Activated CD4-positive, alpha-beta memory T cell treated with anti-CD3 and anti-CD28 coated beads for 36 hours (primary cell): ENCODE measurements around the gene GUCY1A2. TPM values are rescaled to one million over a fixed set of nuclear protein-coding genes. Genes with fewer than 3 reads are reported as not detected.

ENCODE experiments used
- CTCF ChIA-PET: fragments of 350-600 bp; sonication (Branson Sonifier 250); formaldehyde crosslinking; loops from one replicate; lab custom pipeline; 2021; ENCODE audit warnings: antibody characterized with exemption, inconsistent platforms; lab: Charles Lee
- POLR2A ChIA-PET: fragments of 350-600 bp; sonication (Branson Sonifier 250); formaldehyde crosslinking; loops from one replicate; lab custom pipeline; 2021; ENCODE audit warnings: antibody characterized with exemption; lab: Charles Lee
- DNase-seq: peaks from one replicate; pipeline ENCODE4 v3.0.0-alpha.2; 2020
- H3K27ac Mint-ChIP-seq: one replicate; pipeline ENCODE4 v1.8.0; 2021; ENCODE audit warnings: mixed read lengths
- H3K27me3 Mint-ChIP-seq: one replicate; pipeline ENCODE4 v1.8.0; 2021; ENCODE audit warnings: mixed read lengths
- H3K36me3 Mint-ChIP-seq: one replicate; pipeline ENCODE4 v1.8.0; 2021; ENCODE audit warnings: mixed read lengths
- H3K4me1 Mint-ChIP-seq: one replicate; pipeline ENCODE4 v1.8.0; 2021; ENCODE audit warnings: low read depth, mixed read lengths
- H3K4me3 Mint-ChIP-seq: one replicate; pipeline ENCODE4 v1.8.0; 2021; ENCODE audit warnings: mild to moderate bottlenecking, mixed read lengths
- H3K9me3 Mint-ChIP-seq: one replicate; pipeline ENCODE4 v1.8.0; 2021; ENCODE audit warnings: mixed read lengths
- intact Hi-C: fragments of 100-400 bp; cut with micrococcal nuclease; formaldehyde crosslinking; loops from one replicate; pipeline ENCODE4 v1.15.1; 2023
- total RNA-seq, 2 experiments: library from RNA; stranded (reverse); gene quantifications; one replicate each; pipeline ENCODE4 v1.2.3, GENCODE V29; 2021

Gene GUCY1A2
- total RNA-seq, 2 experiments from 2014 or later: not detected

DNA sequence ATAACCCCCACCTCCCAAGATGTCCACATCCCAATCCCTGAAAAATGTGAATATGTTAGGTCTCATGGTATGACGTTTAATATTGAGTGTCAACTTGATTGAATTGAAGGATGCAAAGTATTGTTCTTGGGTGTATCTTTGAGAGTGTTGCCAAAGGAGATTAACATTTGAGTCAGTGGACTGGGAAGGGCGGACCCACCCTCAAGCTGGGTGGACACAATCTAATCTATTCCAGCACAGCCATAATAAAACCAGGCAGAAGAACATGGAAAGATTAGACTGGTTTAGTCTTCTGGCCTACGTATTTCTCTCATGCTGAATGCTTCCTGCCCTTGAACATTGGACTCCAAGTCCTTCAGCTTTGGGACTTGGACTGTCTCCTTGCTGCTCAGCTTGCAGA is 315.5 kb downstream of the GUCY1A2 start:
- POLR2A ChIA-PET: no interaction called here
- DNase-seq: no peak
- intact Hi-C loops: no loop called here
- Mint-ChIP-seq H3K27ac (no peak overlapping the region), H3K27me3 (no peaks in the 10 kb centered on the region), H3K4me1 (no peaks in the 10 kb centered on the region), H3K9me3 (peaks cover 2% of the 10 kb centered on the region), H3K36me3 (no peaks in the 10 kb centered on the region), H3K4me3 (no peak overlapping the region)
- CTCF ChIA-PET: no interaction called here

DNA sequence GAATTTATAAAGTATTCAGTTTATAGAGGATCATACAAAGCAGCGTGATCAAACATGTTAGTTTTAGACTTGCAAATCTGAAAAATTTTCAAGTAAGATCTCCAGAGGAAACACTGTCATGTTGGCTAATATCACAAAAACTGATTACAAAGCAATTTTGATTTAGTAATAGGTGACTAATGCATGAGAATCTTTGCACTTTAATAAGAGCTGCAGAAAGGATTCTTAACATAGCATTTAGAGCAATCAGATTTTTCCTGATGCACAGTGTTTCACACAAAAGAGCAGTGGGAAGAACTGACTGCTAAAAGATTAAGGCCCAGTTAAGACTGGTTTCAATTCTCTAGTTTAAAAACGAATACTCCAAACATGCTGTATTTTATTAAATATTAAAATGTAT is 321.2 kb downstream of the GUCY1A2 start:
- intact Hi-C loops: no loop called here
- CTCF ChIA-PET: no interaction called here
- no peaks in the 10 kb centered on the region for H3K36me3 Mint-ChIP-seq
- no peaks in the 10 kb centered on the region for H3K4me1 Mint-ChIP-seq
- H3K4me3 Mint-ChIP-seq: no peak overlapping the region
- no peak for DNase-seq
- H3K9me3 Mint-ChIP-seq: peaks cover 3% of the 10 kb centered on the region
- H3K27ac Mint-ChIP-seq: no peak overlapping the region
- H3K27me3 Mint-ChIP-seq: no peaks in the 10 kb centered on the region
- POLR2A ChIA-PET: no interaction called here

DNA sequence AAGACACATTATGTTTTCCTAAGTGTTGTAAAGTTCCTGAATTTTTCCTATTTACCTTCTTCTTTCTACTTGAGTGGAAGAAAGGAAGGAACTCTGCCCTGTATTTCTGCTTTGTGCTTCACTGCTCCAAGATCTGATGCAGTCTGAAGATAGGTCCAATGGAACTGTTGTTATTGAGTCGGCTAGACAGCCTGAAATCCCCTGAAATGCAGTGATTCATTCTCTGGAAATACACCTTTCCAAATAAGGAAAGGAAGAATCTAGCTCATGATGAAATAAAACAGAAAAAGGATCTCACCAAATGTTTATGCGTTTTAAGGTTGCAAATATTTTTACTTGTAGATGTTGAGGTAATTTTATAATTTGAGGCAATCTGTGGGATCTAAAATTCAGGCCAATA is 322.8 kb downstream of the GUCY1A2 start:
- Mint-ChIP-seq H3K4me3 (no peak overlapping the region), H3K27me3 (no peaks in the 10 kb centered on the region), H3K4me1 (no peaks in the 10 kb centered on the region), H3K9me3 (peaks cover 6% of the 10 kb centered on the region), H3K27ac (no peak overlapping the region), H3K36me3 (no peaks in the 10 kb centered on the region)
- intact Hi-C loops: no loop called here
- ChIA-PET CTCF (no interaction called here), POLR2A (no interaction called here)
- no peak for DNase-seq

DNA sequence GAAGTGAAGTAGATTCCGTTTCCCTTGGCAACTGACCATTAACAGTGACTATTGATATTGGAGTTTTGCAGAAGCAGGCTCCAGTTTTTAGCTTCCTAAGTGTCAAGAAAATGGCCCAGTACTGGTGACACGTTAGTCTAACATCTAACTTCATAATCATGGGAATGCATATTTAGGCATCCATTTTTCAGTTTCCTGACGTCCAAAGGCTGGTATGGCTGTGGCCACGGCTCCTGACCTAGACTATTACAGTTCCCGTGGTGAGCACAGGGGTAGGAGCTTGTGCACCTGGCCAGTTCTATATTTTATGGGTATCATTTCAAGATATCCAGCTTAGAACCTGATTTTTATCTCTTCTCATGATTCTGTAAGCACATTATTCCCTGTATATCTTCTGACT is 323.8 kb downstream of the GUCY1A2 start:
- Mint-ChIP-seq H3K27me3 (no peaks in the 10 kb centered on the region), H3K9me3 (peaks cover 12% of the 10 kb centered on the region), H3K36me3 (no peaks in the 10 kb centered on the region), H3K27ac (no peak overlapping the region), H3K4me1 (no peaks in the 10 kb centered on the region), H3K4me3 (no peak overlapping the region)
- intact Hi-C loops: no loop called here
- ChIA-PET CTCF (interaction anchor here (0.7 kb wide), 1 partner anchor 15 kb away, joined by 3 read pairs; no protein-coding TSS in a partner anchor), POLR2A (no interaction called here)
- DNase-seq: no peak

DNA sequence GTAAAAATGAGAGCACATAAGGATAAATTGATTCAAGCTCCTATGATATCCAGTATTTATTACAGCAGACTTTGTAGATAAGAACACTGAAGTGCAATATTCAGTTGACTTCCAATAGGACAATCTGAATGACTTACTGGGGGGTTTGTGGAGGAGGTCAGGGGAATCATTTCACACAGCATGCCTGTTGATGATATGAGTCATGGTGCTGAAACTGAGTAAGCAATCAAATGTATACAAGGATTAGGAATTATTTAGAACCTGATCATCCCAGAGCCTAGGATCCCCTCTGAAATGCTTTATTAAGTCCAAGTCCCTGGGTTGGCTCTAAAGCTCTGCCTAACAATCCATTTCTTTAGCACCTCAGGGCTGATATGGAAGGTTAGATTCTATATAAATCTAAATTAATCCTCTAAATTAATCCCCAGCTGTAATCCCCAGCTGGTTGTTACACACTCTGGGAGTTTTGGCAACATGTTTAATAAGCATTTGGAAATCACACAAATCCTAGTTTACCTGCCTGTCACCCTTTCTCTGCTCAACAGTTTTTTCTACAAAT is 326.4 kb downstream of the GUCY1A2 start:
- H3K27ac Mint-ChIP-seq: no peak overlapping the region
- ChIA-PET CTCF (no interaction called here), POLR2A (no interaction called here)
- H3K27me3 Mint-ChIP-seq: no peaks in the 10 kb centered on the region
- no peaks in the 10 kb centered on the region for H3K36me3 Mint-ChIP-seq
- H3K4me3 Mint-ChIP-seq: no peak overlapping the region
- intact Hi-C loops: no loop called here
- DNase-seq: no peak
- peaks cover 16% of the 10 kb centered on the region for H3K9me3 Mint-ChIP-seq
- no peaks in the 10 kb centered on the region for H3K4me1 Mint-ChIP-seq

DNA sequence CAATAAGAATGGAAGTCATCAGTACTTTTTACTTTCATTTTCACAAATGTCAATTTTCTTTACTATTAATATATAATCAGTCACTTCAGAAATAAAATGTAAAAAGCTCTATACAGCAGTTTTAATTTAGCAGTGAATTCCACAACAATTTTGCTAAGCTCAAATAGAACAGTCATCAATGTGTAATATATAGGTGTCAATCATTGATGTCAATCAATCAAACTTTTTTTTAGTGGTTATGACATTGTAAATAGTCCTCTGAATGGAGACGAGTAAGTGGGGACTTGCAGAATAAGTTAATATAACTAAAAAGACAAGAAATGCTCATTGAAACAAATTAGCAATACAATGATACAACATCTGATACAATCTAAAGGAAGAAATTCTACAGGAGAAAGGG is 327.4 kb downstream of the GUCY1A2 start:
- Mint-ChIP-seq H3K4me1 (no peaks in the 10 kb centered on the region), H3K27me3 (no peaks in the 10 kb centered on the region), H3K9me3 (peaks cover 16% of the 10 kb centered on the region), H3K4me3 (no peak overlapping the region), H3K27ac (no peak overlapping the region), H3K36me3 (no peaks in the 10 kb centered on the region)
- CTCF ChIA-PET: no interaction called here
- POLR2A ChIA-PET: no interaction called here
- intact Hi-C loops: no loop called here
- no peak for DNase-seq

DNA sequence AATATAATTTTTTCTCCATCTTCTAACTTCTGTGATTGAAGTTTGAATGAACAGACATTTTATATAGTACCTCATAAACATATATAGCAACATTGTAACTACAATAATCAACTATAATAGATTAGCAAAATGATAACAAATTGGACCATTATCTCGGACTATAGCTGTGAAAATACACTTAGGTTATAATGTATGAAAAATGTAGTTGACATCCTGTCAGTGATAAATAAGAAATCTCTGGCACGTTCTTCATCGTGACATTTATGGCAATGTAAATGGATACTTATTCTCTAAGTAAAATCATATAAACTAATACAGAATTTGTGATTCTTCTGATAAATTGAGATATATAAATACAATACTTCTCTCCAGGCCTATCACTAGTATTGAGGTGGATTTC is 333.3 kb downstream of the GUCY1A2 start:
- no peaks in the 10 kb centered on the region for H3K36me3 Mint-ChIP-seq
- intact Hi-C loops: no loop called here
- H3K27ac Mint-ChIP-seq: no peak overlapping the region
- no peaks in the 10 kb centered on the region for H3K27me3 Mint-ChIP-seq
- no peaks in the 10 kb centered on the region for H3K4me1 Mint-ChIP-seq
- POLR2A ChIA-PET: no interaction called here
- CTCF ChIA-PET: no interaction called here
- DNase-seq: no peak
- H3K9me3 Mint-ChIP-seq: peaks cover 9% of the 10 kb centered on the region
- H3K4me3 Mint-ChIP-seq: no peak overlapping the region

DNA sequence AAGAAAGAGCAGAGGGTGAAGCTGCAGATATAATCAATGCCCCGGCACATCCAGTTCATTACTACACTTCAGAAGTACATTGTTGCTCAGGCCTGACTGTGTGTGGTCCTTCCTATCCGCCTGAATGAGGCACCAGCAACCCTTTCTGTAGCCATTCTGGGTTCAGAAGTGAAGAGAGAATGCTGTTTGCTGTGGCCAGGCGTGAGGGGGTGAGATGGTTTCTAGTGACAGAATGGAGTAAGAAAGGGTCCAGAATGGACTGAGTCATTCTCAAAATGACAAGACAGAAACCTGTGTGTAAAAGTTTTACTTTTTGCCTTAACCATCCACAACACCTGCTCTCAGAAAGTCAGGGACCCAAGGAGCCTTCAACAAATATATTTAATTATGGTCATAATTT is 334.8 kb downstream of the GUCY1A2 start:
- Mint-ChIP-seq H3K36me3 (no peaks in the 10 kb centered on the region), H3K9me3 (peaks cover 4% of the 10 kb centered on the region), H3K27ac (no peak overlapping the region), H3K27me3 (no peaks in the 10 kb centered on the region), H3K4me3 (no peak overlapping the region), H3K4me1 (no peaks in the 10 kb centered on the region)
- ChIA-PET CTCF (no interaction called here), POLR2A (no interaction called here)
- no peak for DNase-seq
- intact Hi-C loops: no loop called here

DNA sequence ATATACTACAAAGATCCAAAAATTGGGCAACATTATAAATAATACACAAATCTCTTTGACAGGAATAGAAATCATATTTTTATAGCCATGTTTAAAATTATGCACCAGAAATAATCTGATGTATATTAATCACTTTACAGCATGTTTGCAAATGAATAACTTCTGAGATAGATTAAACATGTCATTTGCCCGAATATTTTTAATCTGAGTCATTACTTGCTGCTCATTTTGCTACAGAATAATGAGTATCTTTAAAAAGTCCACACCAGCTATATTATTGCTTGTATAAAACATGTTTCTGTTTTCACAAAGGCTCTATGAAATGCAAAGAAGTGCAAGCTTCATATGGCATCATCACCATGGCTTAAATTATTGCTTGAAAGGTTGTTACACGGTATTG is 336.8 kb downstream of the GUCY1A2 start:
- no peak for DNase-seq
- H3K4me3 Mint-ChIP-seq: no peak overlapping the region
- no peaks in the 10 kb centered on the region for H3K27me3 Mint-ChIP-seq
- ChIA-PET CTCF (no interaction called here), POLR2A (no interaction called here)
- no peaks in the 10 kb centered on the region for H3K9me3 Mint-ChIP-seq
- H3K36me3 Mint-ChIP-seq: no peaks in the 10 kb centered on the region
- no peaks in the 10 kb centered on the region for H3K4me1 Mint-ChIP-seq
- intact Hi-C loops: no loop called here
- no peak overlapping the region for H3K27ac Mint-ChIP-seq

DNA sequence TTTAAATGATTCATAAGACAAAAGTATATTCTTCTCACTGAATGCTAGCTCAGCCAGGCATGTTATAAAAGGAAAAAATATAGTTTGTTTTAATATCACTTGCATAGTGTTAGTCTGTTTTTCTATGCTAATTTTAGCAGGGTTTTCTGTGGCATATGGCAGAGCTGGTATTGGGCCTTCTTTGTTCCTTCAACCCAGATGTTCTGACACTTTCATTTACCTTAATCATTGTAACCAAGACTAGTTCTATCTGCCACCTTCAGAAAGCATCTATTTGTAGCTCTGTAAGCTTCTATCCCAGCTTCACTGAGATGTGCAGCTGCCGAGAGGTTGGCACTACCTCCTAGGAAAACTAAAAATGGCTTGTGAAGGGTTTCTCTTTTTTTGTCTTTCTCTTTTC is 338.7 kb downstream of the GUCY1A2 start:
- POLR2A ChIA-PET: no interaction called here
- H3K4me1 Mint-ChIP-seq: no peaks in the 10 kb centered on the region
- no peaks in the 10 kb centered on the region for H3K36me3 Mint-ChIP-seq
- H3K4me3 Mint-ChIP-seq: no peak overlapping the region
- H3K27ac Mint-ChIP-seq: no peak overlapping the region
- CTCF ChIA-PET: interaction anchor here (0.5 kb wide), 1 partner anchor 15 kb away, joined by 3 read pairs; no protein-coding TSS in a partner anchor
- intact Hi-C loops: no loop called here
- no peak for DNase-seq
- H3K27me3 Mint-ChIP-seq: no peaks in the 10 kb centered on the region
- no peaks in the 10 kb centered on the region for H3K9me3 Mint-ChIP-seq

DNA sequence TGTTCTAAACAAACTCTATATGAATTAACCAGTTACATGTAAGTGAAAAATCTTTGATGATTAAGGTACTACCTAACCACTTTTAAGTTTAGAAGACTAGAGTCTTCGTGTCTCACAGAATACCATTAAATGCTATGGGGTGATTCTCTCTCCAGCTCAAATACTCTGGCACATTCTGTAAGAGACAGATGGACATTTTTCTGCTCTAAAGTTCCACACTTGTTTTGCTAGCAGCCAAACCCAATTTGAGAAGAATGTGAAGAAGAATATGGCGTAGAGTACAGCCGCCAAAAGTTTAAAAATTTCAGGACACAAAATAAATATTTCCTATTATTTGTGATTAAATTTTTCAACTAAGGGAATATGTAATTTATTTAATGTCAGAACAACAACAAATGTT is 339.1 kb downstream of the GUCY1A2 start:
- no peak overlapping the region for H3K27ac Mint-ChIP-seq
- ChIA-PET CTCF (no interaction called here), POLR2A (no interaction called here)
- H3K9me3 Mint-ChIP-seq: no peaks in the 10 kb centered on the region
- no peaks in the 10 kb centered on the region for H3K27me3 Mint-ChIP-seq
- H3K36me3 Mint-ChIP-seq: no peaks in the 10 kb centered on the region
- no peak overlapping the region for H3K4me3 Mint-ChIP-seq
- intact Hi-C loops: no loop called here
- H3K4me1 Mint-ChIP-seq: no peaks in the 10 kb centered on the region
- DNase-seq: no peak

DNA sequence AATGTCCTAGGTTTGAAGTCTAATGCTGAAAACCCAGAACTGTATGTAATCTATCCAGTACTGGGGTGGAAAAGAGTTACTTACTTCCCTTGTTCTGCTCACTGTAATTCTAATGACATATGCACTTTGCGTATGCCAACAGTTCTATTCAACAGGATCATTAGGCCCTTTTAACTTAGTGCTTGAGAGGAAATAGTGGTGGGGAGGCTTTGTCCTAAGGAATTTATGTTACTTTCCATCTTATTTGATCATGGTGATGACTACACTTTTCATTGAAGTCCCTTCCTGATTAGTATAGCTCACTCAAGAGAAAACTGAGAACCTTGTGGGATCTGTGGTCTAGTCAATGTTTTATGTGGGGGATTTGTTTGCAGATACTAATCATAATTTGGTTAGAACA is 348.2 kb downstream of the GUCY1A2 start:
- Mint-ChIP-seq H3K4me3 (no peak overlapping the region), H3K4me1 (no peaks in the 10 kb centered on the region), H3K27ac (no peak overlapping the region), H3K27me3 (no peaks in the 10 kb centered on the region), H3K9me3 (peaks cover 3% of the 10 kb centered on the region), H3K36me3 (no peaks in the 10 kb centered on the region)
- ChIA-PET POLR2A (no interaction called here), CTCF (no interaction called here)
- intact Hi-C loops: no loop called here
- DNase-seq: no peak

DNA sequence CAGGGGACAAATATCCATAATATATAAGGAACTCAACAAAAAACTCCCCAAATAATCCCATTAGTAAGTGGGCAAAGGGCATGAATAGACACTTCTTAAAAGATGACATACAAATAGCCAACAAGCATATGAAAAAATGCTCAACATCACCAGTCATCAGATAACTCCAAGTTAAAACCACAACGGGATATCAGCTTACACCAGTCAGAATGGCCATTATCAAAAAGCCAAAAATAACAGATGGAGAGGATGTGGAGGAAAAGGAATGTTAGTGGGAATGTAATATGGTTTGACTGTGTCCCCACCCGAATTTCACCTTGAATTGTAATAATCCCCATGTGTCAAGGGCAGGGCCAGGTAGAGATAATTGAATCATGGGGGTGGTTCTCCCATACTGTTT is 350.1 kb downstream of the GUCY1A2 start:
- intact Hi-C loops: no loop called here
- no peaks in the 10 kb centered on the region for H3K27me3 Mint-ChIP-seq
- no peaks in the 10 kb centered on the region for H3K4me1 Mint-ChIP-seq
- H3K27ac Mint-ChIP-seq: no peak overlapping the region
- DNase-seq: no peak
- CTCF ChIA-PET: no interaction called here
- H3K9me3 Mint-ChIP-seq: peaks cover 5% of the 10 kb centered on the region
- H3K36me3 Mint-ChIP-seq: no peaks in the 10 kb centered on the region
- POLR2A ChIA-PET: no interaction called here
- no peak overlapping the region for H3K4me3 Mint-ChIP-seq
